ENCODE measurements around the gene MTURN. TPM values are rescaled to one million over a fixed set of nuclear protein-coding genes. Genes with fewer than 3 reads are reported as not detected.

Gene MTURN
- polyA plus RNA-seq, 3 donors, result 5.9 to 7.9 (median 7.5) TPM

- Histone ChIP-seq H3K4me1 (ENCODE audit: control insufficient read depth in 1 of 2, insufficient read depth in 2 of 2, low read length in 2 of 2) (peaks cover 8 to 13% of the 10 kb centered on the region in 2 donors), H3K9me3 (replicated peaks in 1 of 2; ENCODE audit: control insufficient read depth in 1 of 2, insufficient read depth in 1 of 2, low read length in 2 of 2) (no peaks in the 10 kb centered on the region), H2AFZ (ENCODE audit: insufficient read depth, low read depth, low read length, poor library complexity, severe bottlenecking) (no peak overlapping the region), H3K4me2 (replicated peaks; ENCODE audit: extremely low read depth, low read length, poor library complexity, severe bottlenecking) (no peak overlapping the region), H3K79me2 (ENCODE audit: insufficient read depth, low read length) (peaks cover 4% of the 10 kb centered on the region), H3K9ac (ENCODE audit: insufficient read depth, low read length, poor library complexity, severe bottlenecking) (no peak overlapping the region), H3K4me3 (replicated peaks in 1 of 3; ENCODE audit: low read depth in 2 of 3, low read length in 3 of 3) (no peak overlapping the region), H3K27ac (ENCODE audit: low read depth in 1 of 2, low read length in 2 of 2) (no peak overlapping the region), H3K27me3 (ENCODE audit: control insufficient read depth in 2 of 2, insufficient read depth in 2 of 2, low read length in 2 of 2) (peaks cover 2 to 10% of the 10 kb centered on the region in 2 donors), H4K20me1 (ENCODE audit: insufficient read depth, low read length) (no peaks in the 10 kb centered on the region), H3K36me3 (replicated peaks in 1 of 2; ENCODE audit: control insufficient read depth in 1 of 2, insufficient read depth in 2 of 2, low read length in 2 of 2) (no peaks in the 10 kb centered on the region)
- Mint-ChIP-seq H3K9me3 (no peaks in the 10 kb centered on the region), H3K4me1 (peaks cover 5% of the 10 kb centered on the region), H3K4me3 (no peak overlapping the region), H3K36me3 (peaks cover 0 to 4% of the 10 kb centered on the region in 2 donors), H3K27ac (no peak overlapping the region), H3K27me3 (ENCODE audit: low read depth in 3 of 3) (peaks cover 5 to 16% (median 14%) of the 10 kb centered on the region in 3 donors)
- 100% methylated on average over 2 of the region's 3 CpGs for WGBS (ENCODE audit: insufficient coverage)
- no peak for DNase-seq
- TF ChIP-seq, protein P1, sequence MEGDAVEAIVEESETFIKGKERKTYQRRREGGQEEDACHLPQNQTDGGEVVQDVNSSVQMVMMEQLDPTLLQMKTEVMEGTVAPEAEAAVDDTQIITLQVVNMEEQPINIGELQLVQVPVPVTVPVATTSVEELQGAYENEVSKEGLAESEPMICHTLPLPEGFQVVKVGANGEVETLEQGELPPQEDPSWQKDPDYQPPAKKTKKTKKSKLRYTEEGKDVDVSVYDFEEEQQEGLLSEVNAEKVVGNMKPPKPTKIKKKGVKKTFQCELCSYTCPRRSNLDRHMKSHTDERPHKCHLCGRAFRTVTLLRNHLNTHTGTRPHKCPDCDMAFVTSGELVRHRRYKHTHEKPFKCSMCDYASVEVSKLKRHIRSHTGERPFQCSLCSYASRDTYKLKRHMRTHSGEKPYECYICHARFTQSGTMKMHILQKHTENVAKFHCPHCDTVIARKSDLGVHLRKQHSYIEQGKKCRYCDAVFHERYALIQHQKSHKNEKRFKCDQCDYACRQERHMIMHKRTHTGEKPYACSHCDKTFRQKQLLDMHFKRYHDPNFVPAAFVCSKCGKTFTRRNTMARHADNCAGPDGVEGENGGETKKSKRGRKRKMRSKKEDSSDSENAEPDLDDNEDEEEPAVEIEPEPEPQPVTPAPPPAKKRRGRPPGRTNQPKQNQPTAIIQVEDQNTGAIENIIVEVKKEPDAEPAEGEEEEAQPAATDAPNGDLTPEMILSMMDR (IDR thresholded peaks at IDR 0.05), result no peak
- intact Hi-C loops (cut with micrococcal nuclease), result no loop called here
These were observed 5.7 kb downstream of the MTURN start for GRCh38 chr7:30140456-30140855.

DNA sequence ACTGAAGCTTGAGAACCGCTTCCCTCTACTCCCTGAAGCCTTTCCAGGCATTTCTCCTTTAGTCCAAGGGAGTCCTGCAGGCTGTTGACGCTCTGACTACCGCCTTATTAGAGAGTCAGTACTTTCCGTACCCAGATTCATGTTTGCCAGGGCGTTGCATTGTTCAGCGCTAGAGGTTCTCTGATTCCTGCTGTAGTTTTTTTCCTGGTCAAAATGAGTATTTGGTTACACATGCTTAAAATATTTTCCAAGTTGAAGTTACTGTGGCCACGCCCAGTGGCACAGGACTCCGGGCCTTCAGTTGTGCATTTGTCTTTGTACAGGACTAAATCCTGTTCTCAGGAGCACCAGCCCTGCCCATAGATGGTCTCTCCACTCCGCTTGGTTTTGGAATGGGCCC lies 7.9 kb downstream of the MTURN start:
- peak overlapping the region in 1 of 7 donors; percentile 82 for H3K27ac Mint-ChIP-seq
- 99% methylated on average over 9 of the region's 9 CpGs for WGBS (ENCODE audit: insufficient coverage)
- H3K9me3 ChIP-seq (replicated peaks in 1 of 2; ENCODE audit: control insufficient read depth in 1 of 2, insufficient read depth in 1 of 2, low read length in 2 of 2), result no peaks in the 10 kb centered on the region
- H3K9ac ChIP-seq (ENCODE audit: insufficient read depth, low read length, poor library complexity, severe bottlenecking), result no peak overlapping the region
- no peaks in the 10 kb centered on the region for H3K36me3 ChIP-seq (replicated peaks in 1 of 2; ENCODE audit: control insufficient read depth in 1 of 2, insufficient read depth in 2 of 2, low read length in 2 of 2)
- no peak overlapping the region for H3K4me2 ChIP-seq (replicated peaks; ENCODE audit: extremely low read depth, low read length, poor library complexity, severe bottlenecking)
- H3K4me3 ChIP-seq (replicated peaks in 1 of 3; ENCODE audit: low read depth in 2 of 3, low read length in 3 of 3), result no peak overlapping the region
- no peaks in the 10 kb centered on the region for H3K4me1 Mint-ChIP-seq
- H3K27ac ChIP-seq (ENCODE audit: low read depth in 1 of 2, low read length in 2 of 2), result no peak overlapping the region
- H3K9me3 Mint-ChIP-seq, result no peaks in the 10 kb centered on the region
- H4K20me1 ChIP-seq (ENCODE audit: insufficient read depth, low read length), result no peaks in the 10 kb centered on the region
- H3K4me1 ChIP-seq (ENCODE audit: control insufficient read depth in 1 of 2, insufficient read depth in 2 of 2, low read length in 2 of 2), result no peaks in the 10 kb centered on the region
- TF ChIP-seq, protein P1 (IDR thresholded peaks at IDR 0.05), result no peak
- no peak overlapping the region for H3K4me3 Mint-ChIP-seq
- intact Hi-C loops (cut with micrococcal nuclease), result no loop called here
- H2AFZ ChIP-seq (ENCODE audit: insufficient read depth, low read depth, low read length, poor library complexity, severe bottlenecking), result no peak overlapping the region
- H3K36me3 Mint-ChIP-seq, result peaks cover 0 to 4% of the 10 kb centered on the region in 2 donors
- H3K27me3 Mint-ChIP-seq (ENCODE audit: low read depth in 3 of 3), result peaks cover 0 to 6% (median 1%) of the 10 kb centered on the region in 3 donors
- H3K27me3 ChIP-seq (ENCODE audit: control insufficient read depth in 2 of 2, insufficient read depth in 2 of 2, low read length in 2 of 2), result no peaks in the 10 kb centered on the region
- H3K79me2 ChIP-seq (ENCODE audit: insufficient read depth, low read length), result no peaks in the 10 kb centered on the region
- DNase-seq, result no peak

Measured in CD14-positive monocyte (primary cell).